GM12873 (cell line): ENCODE measurements around the gene TDO2.

Experiments
- CTCF ChIP-seq: IDR thresholded peaks from 2 replicates; pipeline ENCODE4 v1.5.1; 2012; ENCODE audit warnings: low read depth, mild to moderate bottlenecking, moderate library complexity, low read length, control low read depth; ENCODE audit not compliant: insufficient read depth; ENCODE audit errors: missing control alignments

The TDO2 gene

GRCh38 chr4:155881555-155881954 is 21.9 kb upstream of the TDO2 start:
- no peak for TF ChIP-seq CTCF

- TF ChIP-seq CTCF, result no peak
Measured at GRCh38 chr4:155883895-155884294, 19.6 kb upstream of the TDO2 start.

GRCh38 chr4:155885666-155886065 is 17.8 kb upstream of the TDO2 start:
- TF ChIP-seq CTCF, result no peak

GRCh38 chr4:155887045-155887444 is 16.5 kb upstream of the TDO2 start:
- TF ChIP-seq CTCF, result no peak

- TF ChIP-seq CTCF, result no peak
Measured at GRCh38 chr4:155887847-155888570, 15.5 kb upstream of the TDO2 start.

- no peak for TF ChIP-seq CTCF
Measured at GRCh38 chr4:155889031-155889793, 14.3 kb upstream of the TDO2 start.

- no peak for TF ChIP-seq CTCF
Measured at GRCh38 chr4:155889946-155890345, 13.6 kb upstream of the TDO2 start.
